NCI-H524 treated with DMSO at 0.1 percent for 48 hours (cell line): ENCODE data around the gene TMEM63A.
"Not testable (repeated sequence)": the region's sequence is repeated elsewhere in the genome, so short reads cannot be mapped to it uniquely, and the experiment has no call there.

Experiments
- DNase-seq: peaks from one replicate; lab custom pipeline; 2025; lab: John Stamatoyannopoulos, UW

Gene TMEM63A

GRCh38 chr1:225845097-225845496, 37.1 kb downstream of the TMEM63A start:
- DNase-seq, result no peak

DNA sequence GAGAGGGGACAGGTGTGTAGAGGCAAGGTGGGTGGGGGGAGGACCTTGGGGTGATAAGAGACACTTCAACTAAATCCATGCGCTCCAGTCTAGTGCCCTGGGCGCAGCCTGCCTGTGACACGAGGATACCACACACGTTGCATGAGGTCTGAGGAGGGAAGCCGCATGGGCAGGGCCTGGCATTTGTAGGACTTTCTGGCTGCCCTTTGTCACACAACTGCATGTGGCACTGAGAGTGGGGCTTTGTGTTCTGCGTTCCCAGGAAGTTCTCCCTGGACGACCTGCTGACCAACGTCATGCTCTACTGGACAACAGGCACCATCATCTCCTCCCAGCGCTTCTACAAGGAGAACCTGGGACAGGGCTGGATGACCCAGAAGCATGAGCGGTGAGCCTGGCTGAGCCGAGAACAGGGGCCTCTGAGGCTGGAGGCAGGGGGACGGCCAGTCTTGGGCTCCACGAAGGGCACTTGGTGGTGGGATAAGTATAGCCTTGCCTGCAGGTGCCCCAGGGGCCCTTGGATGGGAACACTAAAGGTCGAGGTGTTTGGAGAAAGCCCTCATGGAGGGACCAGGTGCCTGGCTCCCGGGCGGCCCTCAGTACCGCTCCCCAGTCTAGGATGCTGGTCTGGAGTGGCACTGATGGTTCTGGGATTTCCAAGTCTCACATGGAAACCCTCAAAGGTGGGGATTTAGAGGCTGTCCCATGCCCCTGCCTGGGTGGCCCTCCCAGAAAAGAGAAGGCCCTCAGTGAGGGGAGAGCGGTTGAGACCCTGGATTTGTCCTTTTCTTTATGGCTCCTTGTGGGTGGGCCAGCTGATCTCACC, 37.7 kb downstream of the TMEM63A start:
- DNase-seq, result no peak

DNA sequence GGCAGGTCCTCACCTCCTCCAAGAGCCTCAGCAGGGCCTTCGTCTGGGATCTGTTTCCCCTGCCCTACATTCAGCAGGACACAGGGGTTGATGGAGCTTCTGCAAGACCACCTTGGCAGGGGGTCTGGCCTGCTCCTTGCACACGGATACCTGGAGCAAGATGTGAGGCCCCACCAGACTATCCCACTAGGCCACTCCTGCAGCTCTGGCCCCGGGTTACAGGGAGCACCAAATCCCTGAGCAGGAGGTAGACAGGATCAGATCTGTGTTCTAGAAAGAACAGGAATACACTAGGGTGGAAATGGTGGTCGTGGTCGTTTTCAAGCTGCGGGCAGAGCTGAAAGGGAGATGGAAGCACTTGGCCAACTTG, 38.8 kb downstream of the TMEM63A start:
- no peak for DNase-seq

- DNase-seq, result no peak
These were observed 39.3 kb downstream of the TMEM63A start for GRCh38 chr1:225842788-225843425.

DNA sequence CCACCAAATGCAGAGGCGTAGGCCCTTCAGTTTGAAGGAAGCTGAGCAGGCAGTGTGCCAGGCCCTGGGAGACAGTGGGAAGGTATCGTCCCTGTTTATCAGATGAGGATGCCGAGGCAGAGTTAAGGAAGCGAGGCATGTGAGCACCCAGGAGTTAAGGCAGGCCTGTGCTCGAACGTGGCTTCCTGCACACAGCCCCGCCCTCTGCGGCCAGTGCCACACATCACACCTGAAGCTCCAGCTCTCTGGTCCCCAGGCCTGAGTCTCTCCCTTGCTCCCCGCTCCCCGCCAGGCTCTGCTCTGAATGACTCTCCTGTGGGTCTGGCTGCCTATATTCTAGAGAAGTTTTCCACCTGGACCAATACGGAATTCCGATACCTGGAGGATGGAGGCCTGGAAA, 40.1 kb downstream of the TMEM63A start:
- no peak for DNase-seq

GRCh38 chr1:225840713-225841112, 41.5 kb downstream of the TMEM63A start:
- DNase-seq, result no peak

GRCh38 chr1:225840223-225840610, 42.0 kb downstream of the TMEM63A start:
- DNase-seq, result no peak

- no peak for DNase-seq
These were observed 43.4 kb downstream of the TMEM63A start for GRCh38 chr1:225838793-225839192.

DNA sequence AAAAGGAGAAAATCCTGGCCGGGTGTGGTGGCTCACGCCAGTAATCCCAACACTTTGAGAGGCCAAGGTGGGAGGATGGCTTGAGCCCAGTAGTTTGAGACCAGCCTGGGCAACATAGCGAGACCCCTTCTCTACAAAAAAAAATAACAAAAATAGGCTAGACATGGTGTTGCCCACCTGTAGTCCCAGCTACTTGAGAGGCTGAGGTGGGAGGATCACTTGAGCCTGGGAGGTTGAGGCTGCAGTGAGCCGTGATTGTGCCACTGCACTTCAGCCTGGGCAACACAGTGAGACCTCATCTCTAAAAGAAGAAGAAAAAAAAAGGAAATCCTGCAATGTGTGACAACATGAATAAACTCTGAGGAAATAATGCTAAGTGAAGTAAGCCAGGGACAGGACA, 45.9 kb downstream of the TMEM63A start:
- not testable (repeated sequence) for DNase-seq

- no peak for DNase-seq
These were observed 46.3 kb downstream of the TMEM63A start for GRCh38 chr1:225835856-225836255.

GRCh38 chr1:225834417-225835329, 47.5 kb downstream of the TMEM63A start:
- DNase-seq, result peak; percentile 41

GRCh38 chr1:225830841-225831240, 51.3 kb downstream of the TMEM63A start:
- no peak for DNase-seq

DNA sequence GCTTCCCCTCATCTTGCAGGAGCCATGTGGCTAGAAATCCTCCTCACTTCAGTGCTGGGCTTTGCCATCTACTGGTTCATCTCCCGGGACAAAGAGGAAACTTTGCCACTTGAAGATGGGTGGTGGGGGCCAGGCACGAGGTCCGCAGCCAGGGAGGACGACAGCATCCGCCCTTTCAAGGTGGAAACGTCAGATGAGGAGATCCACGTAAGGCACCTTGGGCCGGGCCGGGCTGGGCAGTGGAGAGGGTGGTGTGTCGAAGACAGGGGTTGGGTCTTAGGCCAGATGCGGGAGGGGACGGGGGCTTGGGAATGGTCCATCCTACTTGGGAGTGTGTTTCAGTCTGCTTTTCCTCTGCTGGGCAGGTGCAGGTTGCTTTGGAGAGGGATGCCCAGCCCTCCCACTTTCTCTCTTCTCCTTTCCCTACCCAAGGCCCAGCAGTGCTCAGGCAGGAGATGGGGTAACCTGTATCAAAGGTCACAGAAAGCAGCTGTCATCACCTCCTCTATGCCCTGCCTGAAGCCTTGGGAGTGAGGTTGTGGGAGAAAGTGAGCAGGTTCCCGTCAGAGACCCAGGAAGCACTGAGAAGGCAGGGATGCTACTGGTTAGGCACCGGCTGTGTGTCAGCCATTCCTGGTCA, 53.4 kb downstream of the TMEM63A start:
- no peak for DNase-seq

DNA sequence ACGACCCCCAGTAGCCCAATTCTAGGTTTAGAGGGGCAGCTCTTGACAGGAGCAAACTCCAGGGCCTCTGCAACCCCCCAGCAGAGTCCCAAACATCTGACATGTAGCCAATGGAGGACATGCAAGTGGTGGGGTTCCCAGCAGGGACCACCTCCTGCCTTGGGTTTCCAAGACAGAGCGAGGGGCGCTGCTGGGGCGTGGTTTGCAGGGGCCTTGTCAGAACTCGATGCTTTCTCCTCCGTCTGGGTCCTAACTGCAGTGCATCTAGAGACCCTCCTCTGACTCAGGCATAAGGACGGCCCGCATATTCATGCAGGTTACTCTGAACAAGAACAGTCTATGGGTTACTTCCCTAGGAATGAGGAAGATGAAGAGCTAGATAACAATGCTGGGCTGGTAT, 55.1 kb downstream of the TMEM63A start:
- DNase-seq, result no peak

DNA sequence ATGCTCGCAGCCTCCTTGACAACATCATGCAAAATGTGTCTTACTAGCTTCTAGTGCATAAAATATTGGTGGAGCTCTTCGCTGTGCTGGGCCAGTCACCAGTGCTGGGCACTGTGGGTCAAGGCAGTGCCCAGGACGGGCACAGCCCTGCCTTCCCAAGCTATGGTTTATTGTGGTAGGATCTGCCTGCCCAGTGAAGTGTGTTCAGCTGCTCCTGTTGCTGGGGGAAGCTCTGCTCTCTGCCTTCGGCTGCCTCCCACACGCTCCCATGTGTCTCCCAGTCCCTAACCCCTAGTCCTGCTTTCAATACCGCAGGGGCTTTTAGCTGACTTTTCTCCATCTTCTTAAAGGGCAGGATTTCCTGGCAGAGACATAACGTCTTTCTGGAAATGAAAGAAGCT, 56.6 kb downstream of the TMEM63A start:
- no peak for DNase-seq

DNA sequence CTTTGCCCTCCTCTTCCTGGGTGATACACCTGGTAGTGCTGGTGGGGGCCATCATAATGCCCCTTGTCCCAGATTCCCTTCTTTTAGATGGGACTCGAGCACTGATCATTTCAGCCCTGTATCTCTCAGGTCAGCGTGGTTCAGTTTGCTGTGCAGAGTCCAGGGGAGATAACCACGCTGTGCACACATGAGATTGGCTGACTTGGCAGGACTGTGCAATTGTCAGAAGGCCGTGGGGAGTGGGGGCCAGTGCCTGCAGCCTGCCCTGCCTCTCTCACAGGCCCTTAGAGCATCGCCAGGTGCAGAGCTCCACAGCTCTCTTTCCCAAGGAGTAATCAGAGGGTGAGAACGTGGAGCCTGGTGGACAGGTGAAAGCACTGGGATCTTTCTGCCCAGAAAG, 57.1 kb downstream of the TMEM63A start:
- DNase-seq, result no peak

- peak; percentile 83 for DNase-seq
These were observed 57.6 kb downstream of the TMEM63A start for GRCh38 chr1:225824533-225824941.

- no peak for DNase-seq
These were observed 58.3 kb downstream of the TMEM63A start for GRCh38 chr1:225823811-225824261.

- no peak for DNase-seq
These were observed 59.4 kb downstream of the TMEM63A start for GRCh38 chr1:225822655-225823403.

- DNase-seq, result no peak
These were observed 61.6 kb downstream of the TMEM63A start for GRCh38 chr1:225820522-225821120.
